HG03439 (cell line): Measurements from ENCODE around the gene IMMP1L.

Experiments used
- ATAC-seq: cut with Tn5 transposase; IDR thresholded peaks from one replicate; pipeline ENCODE4 v1.9.1; 2021; ENCODE audit warnings: mild to moderate bottlenecking, moderate library complexity; ENCODE audit not compliant: unreplicated experiment

IMMP1L gene

GRCh38 chr11:31404614-31405013 is 104.8 kb downstream of the IMMP1L start:
- ATAC-seq = no peak

DNA sequence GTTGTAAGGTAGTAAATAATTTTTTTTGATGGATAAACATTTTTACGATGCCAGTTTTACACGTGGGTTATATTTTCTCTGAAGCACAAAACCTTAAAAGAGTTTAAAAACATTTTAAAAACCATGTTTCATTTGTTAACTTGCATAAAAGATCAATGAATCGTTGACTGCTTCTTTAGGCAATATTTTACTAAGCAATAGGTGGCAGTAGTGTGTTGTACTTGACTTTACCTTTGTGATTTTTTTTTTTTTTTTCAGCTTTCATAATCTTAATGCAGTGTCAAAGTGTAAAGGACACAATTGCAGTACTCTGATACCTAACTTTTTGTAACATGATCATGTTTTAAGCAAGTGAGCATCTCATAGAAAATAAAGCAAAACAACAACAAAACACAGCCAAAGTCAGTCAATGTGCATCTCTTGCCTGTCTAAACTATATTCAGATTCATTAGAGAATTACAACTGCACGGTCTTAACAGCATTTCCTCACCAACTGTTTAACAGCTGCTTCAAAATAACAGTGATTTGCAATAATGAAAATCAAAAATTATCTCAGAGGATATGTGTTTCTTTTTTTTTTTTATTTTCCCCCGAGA is 112.1 kb downstream of the IMMP1L start:
- ATAC-seq = no peak

DNA sequence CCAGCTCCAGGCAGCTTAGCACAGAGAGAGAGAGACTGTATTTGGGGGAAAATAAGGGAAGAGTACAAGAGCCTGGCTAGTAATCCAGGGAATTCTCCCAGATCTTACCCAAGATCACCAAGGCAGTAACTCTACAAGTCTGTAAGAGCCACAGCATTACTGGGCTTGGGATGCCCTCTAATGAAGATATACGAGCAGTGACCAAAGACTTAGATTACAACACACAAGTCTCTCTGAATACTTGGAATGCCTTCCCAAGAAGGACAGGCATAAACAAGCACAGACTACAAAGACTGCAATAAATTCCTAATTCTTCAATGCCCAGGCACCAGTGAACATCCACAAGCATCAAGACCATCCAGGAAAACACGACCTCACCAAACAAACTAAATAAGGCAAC is 122.0 kb downstream of the IMMP1L start:
- ATAC-seq = no peak

GRCh38 chr11:31383116-31383515 is 126.3 kb downstream of the IMMP1L start:
- no peak for ATAC-seq
